ENCODE results near the gene SNX18.

DNA sequence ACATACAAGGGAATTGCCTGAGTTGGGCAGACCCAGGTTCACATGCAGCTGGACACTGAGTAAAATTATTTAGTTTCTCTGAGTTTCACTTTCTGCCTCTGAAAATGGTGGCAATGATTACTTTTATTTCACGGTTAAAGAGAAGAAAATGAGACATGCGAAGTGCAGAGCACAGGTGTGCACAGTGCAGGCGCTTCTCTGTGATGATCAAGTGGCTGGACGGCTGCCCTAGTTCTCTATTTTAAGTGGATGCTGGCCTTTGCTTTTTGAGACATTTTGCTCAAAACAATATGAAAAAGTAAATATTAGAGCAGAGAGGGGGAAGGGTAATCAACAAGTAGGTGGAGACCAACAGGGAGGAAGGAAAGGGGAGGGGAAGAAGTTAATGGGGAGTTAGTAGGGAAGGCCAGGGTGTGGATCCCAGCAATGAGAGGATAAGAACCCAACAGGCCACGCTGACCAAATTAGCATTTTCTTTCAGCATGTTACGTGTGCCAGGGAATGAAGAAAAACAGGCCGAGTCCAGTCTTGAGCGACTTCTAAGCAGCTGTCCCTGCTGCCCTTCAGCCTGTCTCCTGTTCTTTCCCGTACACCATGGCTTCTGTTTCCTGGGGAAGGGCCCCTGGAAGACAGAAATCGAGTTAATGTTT lies 16.1 kb downstream of the SNX18 start:
- TF ChIP-seq, protein P1, sequence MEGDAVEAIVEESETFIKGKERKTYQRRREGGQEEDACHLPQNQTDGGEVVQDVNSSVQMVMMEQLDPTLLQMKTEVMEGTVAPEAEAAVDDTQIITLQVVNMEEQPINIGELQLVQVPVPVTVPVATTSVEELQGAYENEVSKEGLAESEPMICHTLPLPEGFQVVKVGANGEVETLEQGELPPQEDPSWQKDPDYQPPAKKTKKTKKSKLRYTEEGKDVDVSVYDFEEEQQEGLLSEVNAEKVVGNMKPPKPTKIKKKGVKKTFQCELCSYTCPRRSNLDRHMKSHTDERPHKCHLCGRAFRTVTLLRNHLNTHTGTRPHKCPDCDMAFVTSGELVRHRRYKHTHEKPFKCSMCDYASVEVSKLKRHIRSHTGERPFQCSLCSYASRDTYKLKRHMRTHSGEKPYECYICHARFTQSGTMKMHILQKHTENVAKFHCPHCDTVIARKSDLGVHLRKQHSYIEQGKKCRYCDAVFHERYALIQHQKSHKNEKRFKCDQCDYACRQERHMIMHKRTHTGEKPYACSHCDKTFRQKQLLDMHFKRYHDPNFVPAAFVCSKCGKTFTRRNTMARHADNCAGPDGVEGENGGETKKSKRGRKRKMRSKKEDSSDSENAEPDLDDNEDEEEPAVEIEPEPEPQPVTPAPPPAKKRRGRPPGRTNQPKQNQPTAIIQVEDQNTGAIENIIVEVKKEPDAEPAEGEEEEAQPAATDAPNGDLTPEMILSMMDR (IDR thresholded peaks at IDR 0.05; ENCODE audit: low read depth, low read length, poor library complexity, severe bottlenecking), result no peak
- TF ChIP-seq EZH2phosphoT487 (IDR thresholded peaks at IDR 0.05; ENCODE audit: borderline replicate concordance, low read length), result no peak

Data from DOHH2 (cell line).